NCI-H460 (cell line): ENCODE data around the gene PPM1H. TPM values are rescaled to one million over a fixed set of nuclear protein-coding genes. Genes with fewer than 3 reads are reported as not detected.
"Not testable (repeated sequence)": the region's sequence is repeated elsewhere in the genome, so short reads cannot be mapped to it uniquely, and the experiment has no call there.

Source experiments
- DNase-seq: peaks from one replicate; pipeline ENCODE4 v3.0.0-alpha.2; 2016; ENCODE audit warnings: low read depth; ENCODE audit errors: extremely low read depth
- polyA plus RNA-seq: library from polyadenylated mRNA; depleted of rRNA; stranded (reverse); fragments of >200 nt; gene quantifications from 2 replicates; pipeline ENCODE4 v1.2.3, GENCODE V29; 2014; cell fraction: nucleus; rRNA removed
- total RNA-seq: library from RNA; depleted of rRNA; stranded (reverse); fragments of >200 nt; shearing (Covaris generic); gene quantifications from 2 replicates; pipeline ENCODE4 v1.2.3, GENCODE V29; 2014; rRNA removed

PPM1H gene, protein sequence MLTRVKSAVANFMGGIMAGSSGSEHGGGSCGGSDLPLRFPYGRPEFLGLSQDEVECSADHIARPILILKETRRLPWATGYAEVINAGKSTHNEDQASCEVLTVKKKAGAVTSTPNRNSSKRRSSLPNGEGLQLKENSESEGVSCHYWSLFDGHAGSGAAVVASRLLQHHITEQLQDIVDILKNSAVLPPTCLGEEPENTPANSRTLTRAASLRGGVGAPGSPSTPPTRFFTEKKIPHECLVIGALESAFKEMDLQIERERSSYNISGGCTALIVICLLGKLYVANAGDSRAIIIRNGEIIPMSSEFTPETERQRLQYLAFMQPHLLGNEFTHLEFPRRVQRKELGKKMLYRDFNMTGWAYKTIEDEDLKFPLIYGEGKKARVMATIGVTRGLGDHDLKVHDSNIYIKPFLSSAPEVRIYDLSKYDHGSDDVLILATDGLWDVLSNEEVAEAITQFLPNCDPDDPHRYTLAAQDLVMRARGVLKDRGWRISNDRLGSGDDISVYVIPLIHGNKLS
- total RNA-seq: 4.7 and 5.2 TPM in 2 replicates
- polyA plus RNA-seq: 3.9 and 4.2 TPM in 2 replicates

DNA sequence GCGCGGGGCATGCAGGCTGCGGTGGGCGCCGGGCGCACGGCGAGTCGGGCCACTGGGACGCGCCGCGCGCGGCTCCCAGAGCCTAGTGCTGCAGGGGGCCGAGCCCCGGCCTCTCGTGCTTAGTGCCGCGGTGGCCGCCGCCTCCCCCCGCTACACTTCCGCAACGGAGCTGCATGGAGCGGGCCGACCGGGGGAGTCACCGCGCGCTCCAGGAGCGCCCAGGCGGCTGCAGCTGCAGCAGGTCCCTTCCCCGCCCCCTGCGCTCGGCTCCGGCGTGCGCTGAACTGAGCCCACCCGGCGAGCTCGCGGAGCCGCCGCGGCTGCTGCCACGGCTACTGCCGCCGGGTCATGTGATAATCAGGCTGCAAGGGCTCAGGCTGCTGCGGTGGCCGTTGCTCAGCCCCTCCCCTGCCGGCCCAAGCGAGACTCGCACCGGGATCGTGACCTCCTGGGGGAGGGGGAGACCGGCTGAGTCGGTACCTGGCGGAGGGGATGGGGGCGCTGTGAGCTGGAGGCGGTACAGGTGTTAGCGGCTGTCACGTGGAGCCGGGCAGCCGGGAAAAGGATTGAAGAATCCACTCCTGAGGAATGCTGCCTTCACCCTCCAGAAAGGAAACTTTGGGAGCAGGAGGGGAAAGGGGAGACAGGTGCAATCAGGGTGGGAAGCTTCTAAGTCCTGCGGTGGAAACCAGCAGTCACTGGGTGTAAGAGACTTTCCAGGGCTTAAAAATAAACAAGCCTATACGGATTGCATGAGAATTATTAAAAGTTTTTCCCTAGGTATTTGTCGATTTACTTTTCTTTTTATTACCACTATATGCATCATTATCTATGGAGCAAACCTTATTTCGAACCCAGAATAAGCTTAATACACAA lies at the start of gene PPM1H:
Gene PPM1H (minus strand): TSS at position 352 of the 876 bp plus-strand sequence. CDS start 414 bp downstream, outside the sequence.
- peak; percentile 54 for DNase-seq

- no peak for DNase-seq
Observed at GRCh38 chr12:62983594-62983993, 48.6 kb upstream of the PPM1H start.

DNA sequence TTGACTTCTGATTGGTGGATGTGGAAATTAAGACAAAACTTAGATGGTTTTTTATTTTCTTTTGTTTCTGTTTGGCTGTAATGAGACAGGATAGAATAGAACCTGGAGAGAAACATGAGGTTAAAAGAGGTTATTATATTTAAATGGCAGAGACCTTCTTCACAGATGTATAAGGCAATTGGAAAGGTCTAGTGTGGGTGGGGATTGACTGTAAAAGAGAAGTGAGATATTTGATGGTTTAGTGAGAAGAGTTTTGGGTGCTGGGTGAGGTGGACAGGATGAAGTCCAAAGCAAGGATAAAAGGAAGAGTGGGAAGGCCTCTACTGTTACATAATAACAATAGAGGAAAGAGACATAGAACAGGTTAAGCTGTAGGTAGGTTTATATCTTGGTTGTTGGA lies 43.8 kb upstream of the PPM1H start:
- no peak for DNase-seq

GRCh38 chr12:62977883-62978282 lies 42.9 kb upstream of the PPM1H start:
- no peak for DNase-seq

GRCh38 chr12:62977418-62977817 lies 42.5 kb upstream of the PPM1H start:
- DNase-seq: no peak

DNA sequence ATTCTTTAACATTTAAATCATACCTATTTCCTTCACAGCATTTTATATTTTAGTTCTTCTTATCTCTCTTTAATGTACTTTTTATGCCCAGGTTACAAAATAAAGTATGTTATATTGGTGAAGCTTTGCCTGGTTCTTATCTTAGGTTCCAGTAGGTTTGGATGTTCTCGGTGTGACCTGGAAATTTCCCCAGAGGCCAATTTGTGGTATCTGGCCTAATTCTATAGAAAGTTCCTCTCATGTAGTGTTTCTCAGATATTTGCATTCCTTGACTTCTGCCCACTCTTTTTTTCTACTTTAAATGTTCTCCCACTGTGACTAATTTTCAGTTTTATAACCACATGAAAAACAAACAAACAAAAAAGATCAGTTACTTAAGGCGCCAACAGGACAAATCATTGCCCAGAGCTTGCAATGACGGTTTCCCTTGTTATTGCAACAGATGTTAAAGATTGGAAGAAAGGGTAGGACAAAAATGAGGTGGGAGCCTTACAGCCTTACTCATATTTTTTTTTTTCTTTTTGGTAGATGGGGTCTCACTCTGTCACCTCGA lies 41.2 kb upstream of the PPM1H start:
- DNase-seq: no peak

- DNase-seq: no peak
Observed at GRCh38 chr12:62971769-62972525, 37.0 kb upstream of the PPM1H start.

- DNase-seq: no peak
Observed at GRCh38 chr12:62969695-62970094, 34.7 kb upstream of the PPM1H start.

GRCh38 chr12:62967701-62968100 lies 32.8 kb upstream of the PPM1H start:
- DNase-seq: no peak

DNA sequence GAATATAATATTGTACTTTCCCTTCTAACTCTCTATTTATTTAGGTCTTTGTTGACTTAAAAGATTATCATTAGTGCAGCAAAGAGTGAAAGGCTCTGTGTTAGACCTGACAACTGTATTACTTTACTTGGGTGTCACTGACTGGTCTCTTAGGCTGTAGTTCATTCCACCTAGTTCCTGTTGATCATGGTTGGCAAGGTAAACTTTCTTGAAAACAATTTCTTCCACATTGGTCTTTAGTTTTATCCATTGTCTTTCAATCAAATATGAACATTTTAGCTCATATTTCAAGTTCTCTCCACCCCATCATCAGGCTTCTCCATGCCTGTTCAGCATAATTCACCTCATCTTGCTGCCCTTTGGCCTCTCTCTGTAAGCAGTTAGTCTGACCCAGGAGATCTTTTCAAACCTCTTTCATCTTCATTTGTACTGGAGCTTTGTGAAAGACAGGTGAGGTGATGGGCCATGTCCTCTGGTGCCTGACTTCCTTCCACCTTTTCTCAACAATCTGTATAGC lies 32.1 kb upstream of the PPM1H start:
- DNase-seq: no peak

DNA sequence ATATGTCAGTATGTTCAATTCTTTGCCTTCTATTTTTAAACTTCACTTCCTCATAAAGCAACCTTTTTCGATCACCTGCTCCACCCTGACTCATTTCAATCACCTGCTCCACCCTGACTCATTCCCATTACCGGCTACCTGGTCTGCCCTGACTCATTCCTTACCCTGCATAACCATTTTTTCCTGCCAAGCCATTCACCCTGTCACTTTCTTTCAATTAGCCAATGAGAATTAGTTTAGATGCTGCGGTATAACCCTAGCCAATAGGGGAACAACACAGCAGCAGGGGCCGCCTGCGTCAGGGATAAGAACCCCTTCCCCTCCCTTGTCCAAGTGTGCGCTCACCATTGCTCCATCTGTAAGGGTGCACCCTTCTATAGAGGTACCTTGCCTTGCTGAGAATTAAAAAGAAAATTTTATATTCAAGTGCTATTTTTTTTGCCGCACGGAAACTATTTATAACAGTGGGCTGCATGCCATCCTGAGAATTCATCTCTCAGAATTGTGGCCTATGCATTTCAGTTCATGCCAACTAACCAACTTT lies 31.6 kb upstream of the PPM1H start:
- DNase-seq: not testable (repeated sequence)

GRCh38 chr12:62965700-62966099 lies 30.8 kb upstream of the PPM1H start:
- DNase-seq: not testable (repeated sequence)

GRCh38 chr12:62965242-62965641 lies 30.3 kb upstream of the PPM1H start:
- DNase-seq: not testable (repeated sequence)

- DNase-seq: no peak
Observed at GRCh38 chr12:62963486-62964041, 28.6 kb upstream of the PPM1H start.

- no peak for DNase-seq
Observed at GRCh38 chr12:62960324-62960723, 25.4 kb upstream of the PPM1H start.

DNA sequence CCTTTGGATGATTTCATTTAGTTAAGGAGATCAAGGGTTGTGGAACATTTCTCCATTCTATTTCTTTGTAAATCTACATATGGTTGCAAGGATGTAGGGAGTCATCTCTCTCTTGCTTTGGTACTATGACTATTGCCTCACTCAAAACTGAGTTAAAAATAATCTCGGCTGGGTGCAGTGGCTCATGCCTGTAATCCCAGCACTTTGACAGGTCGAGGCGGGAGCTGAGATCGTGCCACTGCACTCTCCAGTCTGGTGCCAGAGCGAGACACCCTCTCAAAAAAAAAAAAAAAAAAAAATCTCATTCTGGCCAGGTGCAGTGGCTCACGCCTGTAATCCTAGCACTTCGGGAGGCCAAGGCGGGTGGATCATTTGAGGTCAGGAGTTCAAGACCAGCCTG lies 24.8 kb upstream of the PPM1H start:
- no peak for DNase-seq

DNA sequence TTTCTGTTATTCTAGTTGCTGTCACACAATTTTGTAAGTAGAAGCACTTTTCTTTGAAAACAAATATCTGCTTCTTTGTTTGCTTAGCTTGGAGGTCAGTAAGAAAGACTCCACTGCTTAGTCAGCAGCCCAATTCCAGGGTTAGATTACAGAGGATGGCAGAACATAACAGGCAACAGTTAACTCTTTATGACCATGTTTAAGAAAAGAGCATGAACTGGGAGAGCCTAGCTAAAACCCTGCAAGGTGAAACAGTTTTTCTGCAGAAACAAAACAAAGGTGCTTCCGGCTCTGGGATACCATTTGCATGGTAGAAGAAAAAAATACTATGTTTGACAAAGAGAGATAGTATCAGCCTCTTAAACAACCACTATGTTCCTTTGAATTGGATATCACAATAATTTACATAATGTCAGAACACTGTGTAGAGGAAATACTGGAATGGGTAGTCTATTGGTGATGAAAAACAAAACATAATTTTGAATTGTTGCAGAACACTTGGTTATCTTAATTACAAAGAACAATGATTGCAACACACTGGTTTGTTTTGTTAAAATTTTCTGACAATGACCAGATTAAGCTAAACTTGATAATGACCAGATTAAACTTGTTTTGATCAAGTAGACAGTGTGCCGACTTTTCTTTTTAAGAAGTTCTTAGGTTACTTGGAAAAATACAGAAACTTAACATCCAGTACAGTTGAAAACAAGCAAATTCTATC lies 22.4 kb upstream of the PPM1H start:
- no peak for DNase-seq

DNA sequence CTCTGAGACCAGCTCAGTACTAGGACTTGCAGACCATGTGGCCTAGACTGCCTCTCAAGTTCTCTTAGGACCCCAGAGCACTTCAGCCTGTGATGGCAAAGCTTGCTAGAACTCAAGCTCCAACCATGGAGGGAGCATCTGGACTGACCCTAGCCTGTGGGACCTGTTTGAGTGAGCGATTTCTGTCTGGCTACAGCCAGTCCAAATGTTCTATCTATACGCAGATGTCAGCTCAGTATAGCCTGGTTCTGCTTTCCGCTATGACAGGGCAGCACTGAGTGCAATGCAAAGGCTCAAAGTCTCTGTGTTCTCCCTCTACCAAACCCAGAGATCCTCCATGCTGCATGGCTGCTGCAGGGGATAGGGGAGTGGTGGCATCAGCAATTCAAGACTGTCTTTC lies 20.7 kb upstream of the PPM1H start:
- no peak for DNase-seq

GRCh38 chr12:62950317-62950716 lies 15.4 kb upstream of the PPM1H start:
- no peak for DNase-seq
